Lung (tissue), 12 donors: Measurements from ENCODE around the gene SYN1. TPM values are rescaled to one million over a fixed set of nuclear protein-coding genes. Genes with fewer than 3 reads are reported as not detected.

Experiments used
- ATAC-seq: fragments of 200-7000 bp; cut with Tn5 transposase; one replicate; pipeline ENCODE4 v1.9.1; 2020; ENCODE audit warnings: moderate number of reproducible peaks; ENCODE audit not compliant: insufficient read depth, low FRiP score
- DNase-seq, 3 donors: peaks; one replicate each; pipeline ENCODE4 v3.0.0-alpha.2; 2013 to 2017
- H3K27ac ChIP-seq, 2 donors: one replicate each; pipeline ENCODE4 v1.5.1; 2013; ENCODE audit warnings: mild to moderate bottlenecking in 2 of 2, moderate library complexity in 2 of 2, control low read depth in 1 of 2, inconsistent platforms in 1 of 2, low read depth in 1 of 2, low read length in 1 of 2
- H3K27me3 ChIP-seq, 3 donors: one replicate each; pipeline ENCODE4 v1.5.1; 2013; ENCODE audit warnings: low read length in 2 of 3; ENCODE audit not compliant: control insufficient read depth in 3 of 3, insufficient read depth in 3 of 3
- H3K36me3 ChIP-seq, 4 donors: one replicate each; pipeline ENCODE4 v1.5.1; 2013; ENCODE audit warnings: low read length in 4 of 4, mild to moderate bottlenecking in 1 of 4, moderate library complexity in 1 of 4; ENCODE audit not compliant: control insufficient read depth in 4 of 4, insufficient read depth in 4 of 4
- H3K4me1 ChIP-seq, 5 donors: one replicate each; pipeline ENCODE4 v1.5.1; 2013; ENCODE audit warnings: low read length in 5 of 5, mild to moderate bottlenecking in 2 of 5, moderate library complexity in 1 of 5; ENCODE audit not compliant: control insufficient read depth in 5 of 5, insufficient read depth in 5 of 5
- H3K4me3 ChIP-seq: one replicate; pipeline ENCODE4 v1.5.1; 2013; ENCODE audit warnings: mild to moderate bottlenecking, control low read depth, moderate library complexity
- H3K9ac ChIP-seq, 2 donors: one replicate each; pipeline ENCODE4 v1.5.1; 2013; ENCODE audit warnings: low read length in 2 of 2, control low read depth in 1 of 2; ENCODE audit not compliant: insufficient read depth in 1 of 2
- H3K9me3 ChIP-seq, 4 donors: one replicate each; pipeline ENCODE4 v1.5.1; 2013; ENCODE audit warnings: low read length in 3 of 4, mild to moderate bottlenecking in 1 of 4, moderate library complexity in 1 of 4; ENCODE audit not compliant: control insufficient read depth in 4 of 4, insufficient read depth in 3 of 4
- CTCF ChIP-seq: IDR thresholded peaks from 2 replicates; pipeline ENCODE4 v1.5.1; 2012; ENCODE audit warnings: mild to moderate bottlenecking; ENCODE audit errors: control extremely low read depth, extremely low read depth
- WGBS, 2 donors: extraction: QIAGEN DNeasy Blood & Tissue Kit; methylation state at CpG; one replicate each; pipeline ENCODE4 v1.1.7; 2013; 5-methylcytosine and 5-hydroxymethylcytosine counted together
- polyA plus RNA-seq, 2 donors: library from polyadenylated mRNA; stranded (reverse); fragments of 200-250 nt; gene quantifications; one replicate each; pipeline ENCODE4 v1.2.1, GENCODE V29; 2013
- total RNA-seq, 2 donors: library from RNA; depleted of rRNA in 1 of 2; stranded (reverse); fragments of >200 nt in 1 of 2; gene quantifications; one replicate each; pipeline ENCODE4 v1.2.1, GENCODE V29; 2014 to 2021
- donor health status: control.
- donor health status: control.
- donor health status: Bipolar disorder and iron deficiency.
- donor health status: healthy.
- donor health status: DM: yes; HTN: yes; CAD: no.

Gene SYN1
- total and polyA plus RNA-seq, 4 donors: 0.11 to 4.5 (median 1.3) TPM

GRCh38 chrX:47649781-47650163 is 30.1 kb upstream of the SYN1 start:
- WGBS, 2 donors: 2 to 40% methylated on average over 10 to 11 of the region's 11 CpGs
- Histone ChIP-seq H3K9me3 (peaks cover 0 to 5% (median 0%) of the 10 kb centered on the region in 4 donors), H3K36me3 (peaks cover 0 to 8% (median 3%) of the 10 kb centered on the region in 4 donors), H3K9ac (peak overlapping the region in 1 of 2 donors; percentile 65), H3K4me3 (peak overlapping the region; percentile 43), H3K27ac (peak overlapping the region in 1 of 2 donors; percentile 80), H3K27me3 (no peaks in the 10 kb centered on the region), H3K4me1 (peaks cover 5 to 20% (median 5%) of the 10 kb centered on the region in 5 donors)
- DNase-seq (no peak), ATAC-seq (no peak)
- no peak for TF ChIP-seq CTCF

- Histone ChIP-seq H3K27me3 (no peaks in the 10 kb centered on the region), H3K4me1 (peaks cover 5 to 20% (median 5%) of the 10 kb centered on the region in 5 donors), H3K4me3 (no peak overlapping the region), H3K9me3 (peaks cover 0 to 7% (median 0%) of the 10 kb centered on the region in 4 donors), H3K27ac (no peak overlapping the region), H3K9ac (peak overlapping the region in 1 of 2 donors; percentile 46), H3K36me3 (peaks cover 0 to 8% (median 2%) of the 10 kb centered on the region in 4 donors)
- WGBS, 2 donors: 15 to 49% methylated on average over 8 of the region's 8 CpGs
- ATAC-seq (no peak), DNase-seq (no peak)
- no peak for TF ChIP-seq CTCF
Observed at GRCh38 chrX:47649271-47649670, 29.6 kb upstream of the SYN1 start.

- peaks cover 5 to 24% (median 5%) of the 10 kb centered on the region in 5 donors for H3K4me1 ChIP-seq
- H3K4me3 ChIP-seq: no peak overlapping the region
- no peaks in the 10 kb centered on the region for H3K27me3 ChIP-seq
- H3K36me3 ChIP-seq: peaks cover 0 to 8% (median 2%) of the 10 kb centered on the region in 4 donors
- no peak for ATAC-seq
- no peak overlapping the region for H3K27ac ChIP-seq
- TF ChIP-seq CTCF: no peak
- DNase-seq: no peak
- H3K9ac ChIP-seq: no peak overlapping the region
- WGBS, 2 donors: 81 to 93% methylated on average over 2 of the region's 2 CpGs
- peaks cover 0 to 7% (median 0%) of the 10 kb centered on the region in 4 donors for H3K9me3 ChIP-seq
Observed at GRCh38 chrX:47648376-47648775, 28.7 kb upstream of the SYN1 start.

- peaks cover 0 to 4% (median 1%) of the 10 kb centered on the region in 4 donors for H3K36me3 ChIP-seq
- WGBS, 2 donors: 77 to 80% methylated on average over 6 of the region's 6 CpGs
- no peak for ATAC-seq
- H3K4me3 ChIP-seq: no peak overlapping the region
- H3K9ac ChIP-seq: no peak overlapping the region
- no peak for DNase-seq
- TF ChIP-seq CTCF: no peak
- peaks cover 0 to 7% (median 0%) of the 10 kb centered on the region in 4 donors for H3K9me3 ChIP-seq
- H3K27me3 ChIP-seq: no peaks in the 10 kb centered on the region
- peaks cover 5 to 24% (median 5%) of the 10 kb centered on the region in 5 donors for H3K4me1 ChIP-seq
- H3K27ac ChIP-seq: no peak overlapping the region
Observed at GRCh38 chrX:47646636-47647035, 27.0 kb upstream of the SYN1 start.
